Caco-2 (cell line): ENCODE results near the gene RABGAP1L. TPM values are rescaled to one million over a fixed set of nuclear protein-coding genes. Genes with fewer than 3 reads are reported as not detected.

Experiments
- BruUV-seq: library from RNA; stranded (reverse); fragments of 400-500 nt; replicated peaks from 2 replicates; lab custom pipeline; 2021; lab: Mats Ljungman, UMichigan
- CTCF ChIA-PET: fragments of 300-600 bp; sonication (Branson Sonifier 250); formaldehyde crosslinking; loops from one replicate; lab custom pipeline; 2022; ENCODE audit warnings: antibody characterized with exemption; lab: Charles Lee
- POLR2A ChIA-PET: fragments of 300-600 bp; sonication (Branson Sonifier 250); formaldehyde crosslinking; loops from one replicate; lab custom pipeline; 2022; ENCODE audit warnings: antibody characterized with exemption; lab: Charles Lee
- DNase-seq, 2 experiments: peaks; one replicate each; pipeline versions ENCODE4 v3.0.0 to v3.0.0-alpha.2; 2020 to 2022
- H3K27me3 ChIP-seq: replicated peaks from 2 replicates; pipeline ENCODE4 v1.6.0; 2011; ENCODE audit warnings: low read length; ENCODE audit not compliant: control insufficient read depth, insufficient read depth
- H3K36me3 ChIP-seq: 2 replicates; pipeline ENCODE4 v1.5.1; 2011; ENCODE audit warnings: low read length; ENCODE audit not compliant: control insufficient read depth, insufficient read depth
- H3K4me1 ChIP-seq: fragments of 250-450 bp; sonication (Bioruptor Pico); 2 replicates; pipeline ENCODE4 v1.5.1; 2020; ENCODE audit warnings: mild to moderate bottlenecking
- H3K4me3 ChIP-seq: 2 replicates; pipeline ENCODE4 v1.5.1; 2011; ENCODE audit warnings: low read depth, mild to moderate bottlenecking, control low read depth, low read length
- H3K9me3 ChIP-seq: fragments of 250-450 bp; sonication (Bioruptor Pico); 2 replicates; pipeline ENCODE4 v1.5.1; 2020; ENCODE audit warnings: mild to moderate bottlenecking, moderate library complexity
- H3K27ac Mint-ChIP-seq: one replicate; pipeline ENCODE4 v1.8.0; 2022; ENCODE audit warnings: mixed read lengths; ENCODE audit not compliant: unreplicated experiment
- H3K27me3 Mint-ChIP-seq: one replicate; pipeline ENCODE4 v1.8.0; 2022; ENCODE audit warnings: mixed read lengths; ENCODE audit not compliant: insufficient read depth, unreplicated experiment
- H3K36me3 Mint-ChIP-seq: one replicate; pipeline ENCODE4 v1.8.0; 2022; ENCODE audit warnings: mild to moderate bottlenecking, mixed read lengths; ENCODE audit not compliant: insufficient read depth, unreplicated experiment
- H3K4me1 Mint-ChIP-seq: one replicate; pipeline ENCODE4 v1.8.0; 2022; ENCODE audit warnings: low read depth, mixed read lengths; ENCODE audit not compliant: unreplicated experiment
- H3K4me3 Mint-ChIP-seq: one replicate; pipeline ENCODE4 v1.8.0; 2022; ENCODE audit warnings: mild to moderate bottlenecking, moderate library complexity, mixed read lengths; ENCODE audit not compliant: unreplicated experiment
- H3K9me3 Mint-ChIP-seq: one replicate; pipeline ENCODE4 v1.8.0; 2022; ENCODE audit warnings: mixed read lengths; ENCODE audit not compliant: unreplicated experiment
- CTCF ChIP-seq, 2 experiments: fragments of 200-600 bp in 1 of 2; IDR thresholded peaks; 1 replicate in 1 of 2; 2 replicates in 1 of 2; pipeline versions ENCODE4 v1.5.1 to v1.8.0; 2011 to 2022; ENCODE audit warnings: antibody characterized with exemption in 1 of 2, control low read depth in 1 of 2, inconsistent platforms in 1 of 2, low read depth in 1 of 2, low read length in 1 of 2, mild to moderate bottlenecking in 1 of 2, moderate library complexity in 1 of 2; ENCODE audit not compliant: insufficient read depth in 1 of 2, severe bottlenecking in 1 of 2, unreplicated experiment in 1 of 2
- intact Hi-C: fragments of 100-400 bp; cut with micrococcal nuclease; formaldehyde crosslinking; loops from one replicate; pipeline ENCODE4 v1.10.0; 2022; ENCODE audit not compliant: unreplicated experiment
- total RNA-seq: library from RNA; stranded (reverse); gene quantifications from 2 replicates; pipeline ENCODE4 v1.2.3, GENCODE V29; 2022

Gene RABGAP1L
- total RNA-seq, 1 experiment from 2014 or later, result 20.3 TPM

- no peaks in the 10 kb centered on the region for H3K36me3 Mint-ChIP-seq
- no peaks in the 10 kb centered on the region for H3K4me1 ChIP-seq
- H3K27me3 Mint-ChIP-seq, result no peaks in the 10 kb centered on the region
- H3K27ac Mint-ChIP-seq, result no peak overlapping the region
- no peak overlapping the region for H3K4me3 Mint-ChIP-seq
- ChIA-PET CTCF (no interaction called here), POLR2A (no interaction called here)
- no TSS peak for BruUV-seq
- H3K36me3 ChIP-seq, result no peaks in the 10 kb centered on the region
- DNase-seq, result no peak
- no peaks in the 10 kb centered on the region for H3K9me3 Mint-ChIP-seq
- no peak for TF ChIP-seq CTCF (IDR thresholded peaks at IDR 0.05; ENCODE audit: insufficient read depth in 1 of 2, low read depth in 1 of 2, low read length in 1 of 2, severe bottlenecking in 1 of 2, unreplicated experiment in 1 of 2)
- intact Hi-C loops, result no loop called here
- H3K27me3 ChIP-seq, result no peaks in the 10 kb centered on the region
- H3K9me3 ChIP-seq, result no peaks in the 10 kb centered on the region
- H3K4me3 ChIP-seq, result no peak overlapping the region
- H3K4me1 Mint-ChIP-seq, result no peaks in the 10 kb centered on the region
Observed at GRCh38 chr1:174448974-174449373, 289.7 kb downstream of the RABGAP1L start.

- no peaks in the 10 kb centered on the region for H3K9me3 Mint-ChIP-seq
- no peak for TF ChIP-seq CTCF (IDR thresholded peaks at IDR 0.05; ENCODE audit: insufficient read depth in 1 of 2, low read depth in 1 of 2, low read length in 1 of 2, severe bottlenecking in 1 of 2, unreplicated experiment in 1 of 2)
- no TSS peak for BruUV-seq
- H3K27ac Mint-ChIP-seq, result no peak overlapping the region
- no peaks in the 10 kb centered on the region for H3K4me1 Mint-ChIP-seq
- intact Hi-C loops, result no loop called here
- Histone ChIP-seq H3K4me1 (no peaks in the 10 kb centered on the region), H3K4me3 (no peak overlapping the region), H3K9me3 (no peaks in the 10 kb centered on the region), H3K36me3 (no peaks in the 10 kb centered on the region), H3K27me3 (no peaks in the 10 kb centered on the region)
- CTCF ChIA-PET, result no interaction called here
- no peak for DNase-seq
- H3K4me3 Mint-ChIP-seq, result no peak overlapping the region
- POLR2A ChIA-PET, result no interaction called here
- no peaks in the 10 kb centered on the region for H3K36me3 Mint-ChIP-seq
- H3K27me3 Mint-ChIP-seq, result no peaks in the 10 kb centered on the region
Observed at GRCh38 chr1:174451408-174451807, 292.1 kb downstream of the RABGAP1L start.

- no peak for TF ChIP-seq CTCF (IDR thresholded peaks at IDR 0.05; ENCODE audit: insufficient read depth in 1 of 2, low read depth in 1 of 2, low read length in 1 of 2, severe bottlenecking in 1 of 2, unreplicated experiment in 1 of 2)
- ChIA-PET POLR2A (no interaction called here), CTCF (no interaction called here)
- Mint-ChIP-seq H3K4me3 (no peak overlapping the region), H3K27me3 (no peaks in the 10 kb centered on the region), H3K4me1 (no peaks in the 10 kb centered on the region), H3K27ac (no peak overlapping the region), H3K9me3 (no peaks in the 10 kb centered on the region), H3K36me3 (no peaks in the 10 kb centered on the region)
- Histone ChIP-seq H3K36me3 (no peaks in the 10 kb centered on the region), H3K9me3 (no peaks in the 10 kb centered on the region), H3K4me3 (no peak overlapping the region), H3K4me1 (no peaks in the 10 kb centered on the region), H3K27me3 (no peaks in the 10 kb centered on the region)
- intact Hi-C loops, result loop anchor here (2.0 kb wide), 1 partner anchor 203 kb away; no protein-coding TSS in a partner anchor
- no peak for DNase-seq
- no TSS peak for BruUV-seq
Observed at GRCh38 chr1:174465855-174466254, 306.5 kb downstream of the RABGAP1L start.
